IMR-90 (cell line): ENCODE data around the gene TMSB10. TPM values are rescaled to one million over a fixed set of nuclear protein-coding genes. Genes with fewer than 3 reads are reported as not detected.

Source experiments
- ATAC-seq: fragments of 200-7000 bp; cut with Tn5 transposase; 2 replicates; pipeline ENCODE4 v1.9.1; 2020; ENCODE audit warnings: low read depth, mild to moderate bottlenecking, moderate library complexity
- BruUV-seq: library from RNA; stranded (reverse); fragments of 400-500 nt; replicated peaks from 2 replicates; lab custom pipeline; 2021; lab: Mats Ljungman, UMichigan
- CTCF ChIA-PET: fragments of 300-600 bp; formaldehyde crosslinking; extraction: SDS; loops from one replicate; lab custom pipeline; 2021; ENCODE audit warnings: antibody characterized with exemption; lab: Yijun Ruan, JAX
- POLR2A ChIA-PET: fragments of 300-600 bp; sonication (Branson Sonifier 250); formaldehyde crosslinking; loops from one replicate; lab custom pipeline; 2022; ENCODE audit warnings: antibody characterized with exemption; ENCODE audit not compliant: unreplicated experiment; lab: Charles Lee
- DNase-seq: peaks from one replicate; pipeline ENCODE4 v3.0.0; 2013
- H2AFZ ChIP-seq: replicated peaks from 2 replicates; pipeline ENCODE3; 2013; ENCODE audit warnings: low read length, mild to moderate bottlenecking; ENCODE audit not compliant: poor library complexity
- H2AK5ac ChIP-seq: 2 replicates; pipeline ENCODE4 v1.6.1; 2013; ENCODE audit warnings: low read depth, low read length, inconsistent platforms
- H2AK9ac ChIP-seq: replicated peaks from 2 replicates; pipeline ENCODE3; 2013; ENCODE audit warnings: mild to moderate bottlenecking, low read depth, low read length, moderate library complexity; ENCODE audit not compliant: poor library complexity
- H2BK120ac ChIP-seq: 2 replicates; pipeline ENCODE4 v1.6.1; 2013; ENCODE audit warnings: low read depth, low read length, inconsistent platforms
- H2BK15ac ChIP-seq: 3 replicates; pipeline ENCODE4 v1.6.1; 2013; ENCODE audit warnings: low read depth, low read length, inconsistent platforms
- H2BK20ac ChIP-seq: 2 replicates; pipeline ENCODE4 v1.6.1; 2013; ENCODE audit warnings: low read depth, mild to moderate bottlenecking, inconsistent platforms, low read length, moderate library complexity
- H2BK5ac ChIP-seq: 2 replicates; pipeline ENCODE4 v1.6.1; 2013; ENCODE audit warnings: mild to moderate bottlenecking, low read depth, low read length, inconsistent platforms; ENCODE audit not compliant: poor library complexity, severe bottlenecking
- H3K14ac ChIP-seq: replicated peaks from 2 replicates; pipeline ENCODE4 v1.6.1; 2013; ENCODE audit warnings: low read depth, low read length, inconsistent platforms
- H3K18ac ChIP-seq: 2 replicates; pipeline ENCODE4 v1.6.1; 2013; ENCODE audit warnings: low read depth, low read length, control low read depth
- H3K23ac ChIP-seq: 2 replicates; pipeline ENCODE4 v1.6.1; 2013; ENCODE audit warnings: low read depth, low read length, inconsistent platforms
- H3K27ac ChIP-seq: 2 replicates; pipeline ENCODE4 v1.5.1; 2013; ENCODE audit warnings: mild to moderate bottlenecking, control low read depth, low read length; ENCODE audit not compliant: insufficient read depth
- H3K27me3 ChIP-seq: 2 replicates; pipeline ENCODE4 v1.6.1; 2013; ENCODE audit warnings: low read length; ENCODE audit not compliant: control insufficient read depth, insufficient read depth
- H3K36me3 ChIP-seq: 2 replicates; pipeline ENCODE4 v1.6.1; 2013; ENCODE audit warnings: low read length, mixed read lengths; ENCODE audit not compliant: control insufficient read depth, insufficient read depth
- H3K4ac ChIP-seq: 2 replicates; pipeline ENCODE4 v1.6.1; 2013; ENCODE audit warnings: low read depth, low read length, inconsistent platforms
- H3K4me1 ChIP-seq: 2 replicates; pipeline ENCODE4 v1.6.1; 2013; ENCODE audit warnings: low read length, mixed read lengths; ENCODE audit not compliant: control insufficient read depth, insufficient read depth
- H3K4me2 ChIP-seq: 2 replicates; pipeline ENCODE4 v1.6.1; 2013; ENCODE audit warnings: low read depth, mild to moderate bottlenecking, control low read depth, low read length, moderate library complexity
- H3K4me3 ChIP-seq: 2 replicates; pipeline ENCODE4 v1.5.1; 2013; ENCODE audit warnings: low read depth, mild to moderate bottlenecking, control low read depth, low read length, moderate library complexity; ENCODE audit not compliant: insufficient read depth
- H3K56ac ChIP-seq: 2 replicates; pipeline ENCODE4 v1.6.1; 2013; ENCODE audit warnings: low read length, inconsistent platforms; ENCODE audit not compliant: insufficient read depth; ENCODE audit errors: extremely low read depth
- H3K79me1 ChIP-seq, 2 experiments: 2 replicates each; pipeline ENCODE4 v1.6.1; 2013; ENCODE audit warnings: low read length in 2 of 2, inconsistent platforms in 1 of 2, low read depth in 1 of 2
- H3K9ac ChIP-seq: 2 replicates; pipeline ENCODE4 v1.6.1; 2013; ENCODE audit warnings: low read depth, low read length, control low read depth
- H3K9me1 ChIP-seq: 2 replicates; pipeline ENCODE4 v1.6.1; 2013; ENCODE audit warnings: low read length, inconsistent platforms; ENCODE audit not compliant: insufficient read depth
- H3K9me3 ChIP-seq: 2 replicates; pipeline ENCODE4 v1.6.1; 2013; ENCODE audit warnings: low read length; ENCODE audit not compliant: control insufficient read depth, insufficient read depth
- H4K20me1 ChIP-seq: 2 replicates; pipeline ENCODE4 v1.6.1; 2013; ENCODE audit warnings: low read length, inconsistent platforms; ENCODE audit not compliant: insufficient read depth
- H4K5ac ChIP-seq: 2 replicates; pipeline ENCODE4 v1.6.1; 2013; ENCODE audit warnings: mild to moderate bottlenecking, low read depth, low read length, control low read depth
- H4K8ac ChIP-seq, 2 experiments: 2 replicates each; pipeline ENCODE4 v1.6.1; 2013; ENCODE audit warnings: low read depth in 2 of 2, low read length in 2 of 2, control low read depth in 1 of 2, inconsistent platforms in 1 of 2
- H4K91ac ChIP-seq: 2 replicates; pipeline ENCODE4 v1.6.1; 2013; ENCODE audit warnings: low read depth, low read length, inconsistent platforms; ENCODE audit not compliant: insufficient read depth
- BHLHE40 ChIP-seq: fragments of 150-350 bp; IDR thresholded peaks from 2 replicates; pipeline ENCODE4 v1.6.1; 2016; ENCODE audit warnings: mild to moderate bottlenecking, low read depth, low read length
- CEBPB ChIP-seq: IDR thresholded peaks from 2 replicates; pipeline ENCODE4 v1.6.1; 2012; ENCODE audit warnings: low read depth, low read length, improper control_type of control experiment
- CHD1 ChIP-seq: IDR thresholded peaks from 2 replicates; pipeline ENCODE4 v1.6.1; 2012; ENCODE audit warnings: low read depth, low read length, improper control_type of control experiment
- CTCF ChIP-seq: conservative IDR thresholded peaks from 2 replicates; pipeline ENCODE4 v1.5.1; 2012; ENCODE audit warnings: mild to moderate bottlenecking, low read depth, low read length, improper control_type of control experiment
- ELK1 ChIP-seq: fragments of 150-350 bp; IDR thresholded peaks from 2 replicates; pipeline ENCODE4 v1.6.1; 2016; ENCODE audit warnings: low read depth, mild to moderate bottlenecking, low read length, moderate library complexity, borderline replicate concordance
- MAFK ChIP-seq: IDR thresholded peaks from 2 replicates; pipeline ENCODE4 v1.6.1; 2012; ENCODE audit warnings: low read depth, low read length, improper control_type of control experiment
- MAZ ChIP-seq: IDR thresholded peaks from 2 replicates; pipeline ENCODE4 v1.6.1; 2012; ENCODE audit warnings: low read depth, mild to moderate bottlenecking, low read length, improper control_type of control experiment, moderate library complexity, borderline replicate concordance
- MXI1 ChIP-seq: IDR thresholded peaks from 2 replicates; pipeline ENCODE4 v1.6.1; 2012; ENCODE audit warnings: low read depth, mild to moderate bottlenecking, low read length, moderate library complexity, borderline replicate concordance
- POLR2A ChIP-seq: IDR thresholded peaks from 2 replicates; pipeline ENCODE4 v1.6.1; 2012; ENCODE audit warnings: mild to moderate bottlenecking, low read depth, low read length
- RAD21 ChIP-seq: IDR thresholded peaks from 2 replicates; pipeline ENCODE4 v1.6.1; 2012; ENCODE audit warnings: low read length, improper control_type of control experiment
- RFX5 ChIP-seq: IDR thresholded peaks from 2 replicates; pipeline ENCODE4 v1.8.0; 2012; ENCODE audit warnings: low read depth, mild to moderate bottlenecking, low read length, moderate library complexity
- SMC3 ChIP-seq: fragments of 150-350 bp; IDR thresholded peaks from 2 replicates; pipeline ENCODE4 v1.6.1; 2016; ENCODE audit warnings: low read depth, mild to moderate bottlenecking, antibody characterized with exemption, low read length, moderate library complexity
- USF2 ChIP-seq: fragments of 150-350 bp; IDR thresholded peaks from 2 replicates; pipeline ENCODE4 v1.6.1; 2017; ENCODE audit warnings: mild to moderate bottlenecking, antibody characterized with exemption, low read length, low read depth
- WGBS, 2 experiments: methylation state at CpG; one replicate each; pipeline versions ENCODE4 v1.1.5 to v1.1.7; 2013; ENCODE audit warnings: missing lambda C conversion rate in 2 of 2; ENCODE audit not compliant: insufficient read length in 1 of 2; ENCODE audit errors: extremely low coverage in 2 of 2; 5-methylcytosine and 5-hydroxymethylcytosine counted together
- dilution Hi-C: fragments of 300-500 bp; cut with HindIII; formaldehyde crosslinking; loops from one replicate; pipeline ENCODE4 v1.14.3; 2018; ENCODE audit warnings: low sequenced_read_pairs; ENCODE audit not compliant: unreplicated experiment
- in situ Hi-C: fragments of 300-500 bp; cut with MboI; formaldehyde crosslinking; loops from 3 replicates; pipeline ENCODE4 v1.14.3; 2019; ENCODE audit warnings: low sequenced_read_pairs, inconsistent platforms, mixed read lengths
- intact Hi-C: fragments of 100-400 bp; cut with micrococcal nuclease; formaldehyde crosslinking; loops from 2 replicates; pipeline ENCODE4 v1.10.0; 2022
- polyA plus RNA-seq, 3 experiments: library from polyadenylated mRNA; depleted of rRNA; stranded (reverse); fragments of >200 nt; gene quantifications; 2 replicates each; pipeline ENCODE4 v1.2.3, GENCODE V29; 2012; ENCODE audit warnings: low replicate concordance in 1 of 3
- total RNA-seq: library from RNA; depleted of rRNA; stranded (reverse); fragments of >200 nt; gene quantifications from 2 replicates; pipeline ENCODE4 v1.2.3, GENCODE V29; 2012

TMSB10 gene
- total and polyA plus RNA-seq, 2 of the 4 experiments (the other 2 are of a cell fraction): 3,620 to 5,527 TPM

- no peak for DNase-seq
- Histone ChIP-seq H3K23ac (no peak overlapping the region), H3K4me2 (no peak overlapping the region), H3K18ac (peak overlapping the region; percentile 18; the same call in 1 of the 2 replicates), H3K9me3 (no peaks in the 10 kb centered on the region), H3K56ac (no peak overlapping the region), H3K27ac (no peak overlapping the region), H3K27me3 (no peaks in the 10 kb centered on the region), H2BK20ac (no peak overlapping the region), H3K79me1 (peaks cover 17 to 19% of the 10 kb centered on the region in 2 experiments), H2BK120ac (no peak overlapping the region), H4K20me1 (no peaks in the 10 kb centered on the region; the same call in 1 of the 2 replicates), H2BK5ac (no peak overlapping the region), H3K9me1 (no peaks in the 10 kb centered on the region), H3K14ac (no peak overlapping the region), H4K8ac (no peak overlapping the region), H3K36me3 (no peaks in the 10 kb centered on the region), H3K4ac (no peak overlapping the region), H4K5ac (no peak overlapping the region), H2AK5ac (no peak overlapping the region), H3K4me3 (no peak overlapping the region), H2BK15ac (no peak overlapping the region), H2AK9ac (no peak overlapping the region), H3K4me1 (no peaks in the 10 kb centered on the region; the same call in 1 of the 2 replicates), H3K9ac (no peak overlapping the region), H4K91ac (no peak overlapping the region), H2AFZ (no peak overlapping the region)
- ChIA-PET POLR2A (interaction anchor here (0.8 kb wide), 1 partner anchor 230 kb away, joined by 3 read pairs; no protein-coding TSS in a partner anchor), CTCF (interaction anchor here (0.5 to 1.1 kb wide), 9 partner anchors 11 to 506 kb away, joined by 3 to 4 read pairs (median 3); no protein-coding TSS in a partner anchor)
- intact Hi-C loops: loop anchor here (5.0 kb wide), 1 partner anchor 226 kb away; no protein-coding TSS in a partner anchor
- in situ Hi-C loops: loop anchor here (25.0 kb wide), 1 partner anchor 821 kb away; no protein-coding TSS in a partner anchor
- ATAC-seq: no peak
- no TSS peak for BruUV-seq
- 71% methylated on average over 1 of the region's 3 CpGs; no CpG with 5 or more reads in 1 of the 2 experiments for WGBS, 2 experiments
- dilution Hi-C loops: no loop called here
- TF ChIP-seq CTCF: peak; percentile 38
- TF ChIP-seq BHLHE40: no peak
- TF ChIP-seq RAD21: peak; percentile 53
- TF ChIP-seq MAFK: no peak
- TF ChIP-seq POLR2A: no peak
- no peak for TF ChIP-seq USF2
- TF ChIP-seq RFX5: no peak
- peak; percentile 44 for TF ChIP-seq SMC3
- no peak for TF ChIP-seq MXI1
- TF ChIP-seq ELK1: no peak
- TF ChIP-seq MAZ: no peak
- no peak for TF ChIP-seq CEBPB
- no peak for TF ChIP-seq CHD1
Measured at GRCh38 chr2:84858123-84858522, 47.3 kb upstream of the TMSB10 start.
